HG03571 (cell line): Measurements from ENCODE around the gene ING1.
A peak's percentile ranks its signal among the peaks of the same experiment; 100 is the strongest.
"Not testable (repeated sequence)": the region's sequence is repeated elsewhere in the genome, so short reads cannot be mapped to it uniquely, and the experiment has no call there.

Source experiments
- ATAC-seq: cut with Tn5 transposase; IDR thresholded peaks from one replicate; pipeline ENCODE4 v1.9.1; 2021; ENCODE audit not compliant: unreplicated experiment

The ING1 gene

GRCh38 chr13:110714797-110715394, 1.4 kb downstream of the ING1 start:
- ATAC-seq, result no peak

GRCh38 chr13:110715395-110716246, 2.1 kb downstream of the ING1 start:
- peak; percentile 48 for ATAC-seq

DNA sequence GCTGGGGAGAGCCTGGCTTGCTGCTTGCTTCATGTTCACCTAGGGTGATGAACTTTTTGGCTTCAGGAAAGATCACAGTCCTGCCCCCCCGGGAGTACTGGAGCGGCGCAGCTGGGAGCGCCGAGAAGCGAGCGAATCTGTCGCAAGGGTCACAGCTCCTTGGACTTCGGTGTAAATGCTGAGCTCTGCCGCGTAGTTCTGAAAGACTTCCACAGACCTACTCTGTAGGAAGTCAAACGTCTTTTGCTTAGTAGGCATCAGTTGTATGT, 2.7 kb downstream of the ING1 start:
- no peak for ATAC-seq

DNA sequence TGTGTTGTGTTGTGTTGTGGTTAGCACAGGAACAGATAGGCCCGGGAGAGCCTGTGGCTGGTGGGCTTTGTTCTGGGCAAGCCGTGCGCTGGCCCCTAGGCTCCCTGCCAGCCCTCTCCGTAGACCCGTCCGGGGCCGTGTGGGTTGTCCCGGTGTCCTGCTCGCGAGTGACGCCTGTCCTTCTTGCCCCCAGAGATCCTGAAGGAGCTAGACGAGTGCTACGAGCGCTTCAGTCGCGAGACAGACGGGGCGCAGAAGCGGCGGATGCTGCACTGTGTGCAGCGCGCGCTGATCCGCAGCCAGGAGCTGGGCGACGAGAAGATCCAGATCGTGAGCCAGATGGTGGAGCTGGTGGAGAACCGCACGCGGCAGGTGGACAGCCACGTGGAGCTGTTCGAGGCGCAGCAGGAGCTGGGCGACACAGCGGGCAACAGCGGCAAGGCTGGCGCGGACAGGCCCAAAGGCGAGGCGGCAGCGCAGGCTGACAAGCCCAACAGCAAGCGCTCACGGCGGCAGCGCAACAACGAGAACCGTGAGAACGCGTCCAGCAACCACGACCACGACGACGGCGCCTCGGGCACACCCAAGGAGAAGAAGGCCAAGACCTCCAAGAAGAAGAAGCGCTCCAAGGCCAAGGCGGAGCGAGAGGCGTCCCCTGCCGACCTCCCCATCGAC, 5.7 kb downstream of the ING1 start:
- ATAC-seq, result no peak

- no peak for ATAC-seq
Measured at GRCh38 chr13:110722971-110723370, 9.5 kb downstream of the ING1 start.

DNA sequence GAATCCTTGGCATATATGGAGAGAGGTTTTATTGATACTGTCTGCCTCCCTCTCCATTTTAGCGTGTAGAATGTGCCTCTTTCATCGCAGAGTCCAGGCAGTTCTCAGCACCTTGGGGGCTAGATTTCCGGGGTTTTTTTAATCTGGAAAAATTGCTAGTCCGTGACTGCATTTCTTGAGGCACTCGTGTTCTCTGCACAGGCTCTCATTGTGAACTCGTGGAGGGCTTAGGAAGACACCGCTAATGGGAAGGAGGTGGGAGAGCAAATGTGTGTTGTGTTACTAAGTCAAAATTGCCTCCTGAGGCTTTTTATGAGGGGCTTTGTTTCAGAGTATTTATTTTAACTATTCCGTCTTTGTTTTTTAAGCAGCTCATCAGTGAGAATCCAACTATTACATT, 10.1 kb downstream of the ING1 start:
- ATAC-seq, result no peak

GRCh38 chr13:110726153-110726552, 12.7 kb downstream of the ING1 start:
- not testable (repeated sequence) for ATAC-seq

- ATAC-seq, result no peak
Measured at GRCh38 chr13:110726726-110727125, 13.2 kb downstream of the ING1 start.

DNA sequence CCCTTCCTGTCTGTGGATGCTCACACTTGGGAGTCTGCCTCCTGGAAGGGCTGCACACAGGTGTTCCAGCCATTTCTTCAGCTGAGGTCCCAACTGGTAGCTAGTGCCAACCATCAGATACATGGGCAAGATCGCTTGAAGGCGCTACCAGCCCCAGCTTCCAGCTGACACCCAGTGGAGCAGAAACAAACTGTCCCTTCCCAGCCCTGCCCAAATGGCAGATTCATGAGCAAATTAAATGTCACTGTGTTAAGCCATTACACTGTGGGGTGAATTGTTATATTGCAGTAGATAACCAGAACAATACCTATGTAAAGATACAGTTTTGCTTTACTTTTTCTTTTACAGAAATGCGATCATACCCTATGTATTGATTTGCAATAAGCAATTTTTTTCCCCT, 17.6 kb downstream of the ING1 start:
- ATAC-seq, result no peak

GRCh38 chr13:110734561-110734960, 21.1 kb downstream of the ING1 start:
- no peak for ATAC-seq

DNA sequence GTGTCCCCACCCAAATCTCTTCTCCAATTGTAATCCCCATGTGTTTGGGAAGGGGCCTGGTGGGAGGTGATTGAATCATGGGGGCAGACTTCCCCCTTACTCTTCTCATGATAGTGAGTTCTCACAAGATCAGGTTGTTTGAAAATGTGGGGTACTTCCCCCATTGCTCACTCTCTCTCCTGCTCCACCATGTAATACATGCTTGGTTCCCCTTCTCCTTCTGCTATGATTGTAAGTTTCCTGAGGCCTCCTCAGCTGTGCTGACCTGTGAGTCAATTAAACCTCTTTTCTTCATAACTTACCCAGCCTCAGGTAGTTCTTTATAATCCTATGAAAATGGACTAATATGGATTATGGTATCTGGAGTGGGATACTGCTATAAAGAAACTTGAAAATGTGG, 24.1 kb downstream of the ING1 start:
- ATAC-seq, result no peak

DNA sequence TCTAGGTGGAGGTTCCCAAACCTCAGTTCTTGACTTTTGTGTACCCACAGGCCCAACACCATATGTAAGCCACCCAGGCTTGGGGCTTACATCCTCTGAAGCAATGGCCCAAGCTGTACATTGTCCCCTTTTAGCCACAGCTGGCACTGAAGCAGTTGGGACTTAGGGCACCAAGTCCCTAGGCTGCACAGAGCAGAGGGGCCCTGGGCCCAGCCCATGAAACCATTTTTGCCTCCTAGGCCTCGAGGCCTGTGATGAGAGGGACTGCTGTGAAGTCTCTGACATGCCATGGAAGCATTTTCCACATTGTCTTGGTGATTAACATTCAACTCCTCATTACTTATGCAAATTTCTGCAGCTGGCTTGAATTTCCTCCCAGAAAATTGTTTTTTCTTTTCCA, 30.2 kb downstream of the ING1 start:
- ATAC-seq, result no peak

DNA sequence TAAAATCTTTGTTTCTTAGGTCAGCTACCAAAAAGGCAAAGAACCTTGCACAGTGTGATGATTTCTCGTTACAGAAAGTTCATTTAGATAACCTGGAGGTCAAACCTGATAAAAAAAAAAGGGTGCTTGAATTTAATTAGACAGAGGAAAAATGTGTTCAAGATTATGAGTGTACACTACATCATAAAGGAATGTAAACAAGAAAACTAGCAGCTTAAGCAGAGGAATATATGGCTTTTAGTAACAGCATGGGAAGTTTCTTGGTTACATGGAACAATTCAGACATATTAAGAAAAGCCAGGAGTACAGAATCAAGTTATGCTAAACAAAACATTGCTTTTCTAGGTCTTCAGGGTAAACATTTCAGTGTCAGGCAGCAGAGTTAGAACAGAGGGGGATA, 32.9 kb downstream of the ING1 start:
- ATAC-seq, result no peak

- ATAC-seq, result no peak
Measured at GRCh38 chr13:110748271-110748670, 34.8 kb downstream of the ING1 start.

- ATAC-seq, result no peak
Measured at GRCh38 chr13:110756219-110756631, 42.7 kb downstream of the ING1 start.

- ATAC-seq, result no peak
Measured at GRCh38 chr13:110757296-110757695, 43.8 kb downstream of the ING1 start.

- ATAC-seq, result no peak
Measured at GRCh38 chr13:110758195-110758805, 44.8 kb downstream of the ING1 start.

DNA sequence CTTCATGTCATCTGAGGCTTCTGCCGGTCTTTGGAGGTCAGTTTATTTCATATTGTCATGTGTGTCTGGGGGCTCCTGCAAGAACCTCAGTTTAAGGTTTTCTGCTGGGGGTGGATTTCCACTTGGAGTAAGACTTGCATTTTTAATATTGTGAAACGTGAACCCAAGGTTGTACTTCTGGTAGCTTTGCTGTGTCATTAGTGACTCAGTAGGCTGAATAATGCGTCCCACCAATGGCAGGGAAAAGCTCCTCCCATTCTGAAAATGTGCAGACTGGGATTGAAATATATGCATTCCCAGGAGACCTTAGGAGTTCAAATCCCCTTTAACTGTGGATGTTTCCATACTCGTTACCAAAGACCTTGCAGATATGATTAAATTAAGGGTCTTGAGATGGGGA, 46.2 kb downstream of the ING1 start:
- no peak for ATAC-seq

- no peak for ATAC-seq
Measured at GRCh38 chr13:110760611-110761010, 47.1 kb downstream of the ING1 start.

DNA sequence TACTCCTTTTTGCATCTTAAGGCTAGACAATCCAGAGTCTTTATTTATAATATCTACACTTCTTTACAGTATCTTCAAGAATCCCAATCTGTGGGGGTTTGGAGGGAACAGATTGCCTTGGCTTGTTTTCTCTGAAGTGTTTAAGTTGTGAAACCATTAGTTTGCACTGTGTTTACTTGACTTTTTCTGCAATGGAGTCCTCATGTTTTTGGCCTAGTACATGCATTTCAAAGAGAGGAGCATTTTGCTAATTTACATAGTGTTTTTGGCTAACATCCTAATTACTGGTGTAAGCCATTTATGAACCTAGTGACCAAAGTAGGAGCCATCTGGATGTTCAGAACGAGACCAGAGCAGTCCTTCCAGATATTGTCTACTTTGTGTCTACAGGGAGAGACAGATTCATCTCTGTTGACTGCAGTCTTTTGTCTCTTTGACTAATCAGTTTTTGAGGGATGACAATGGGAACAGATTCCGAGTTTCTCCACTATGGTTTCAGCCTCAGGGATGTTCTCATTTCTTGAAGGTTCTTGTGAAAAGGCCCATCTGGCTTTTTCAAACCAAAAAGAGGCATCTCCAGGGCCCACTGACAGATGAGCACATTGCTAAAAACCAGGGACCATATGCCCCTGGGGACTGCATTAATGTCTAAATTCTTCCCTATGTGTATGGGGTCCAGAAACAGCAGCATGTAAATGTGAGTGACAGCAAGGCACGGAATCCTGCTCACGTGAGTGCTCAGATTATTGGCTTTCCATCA, 53.4 kb downstream of the ING1 start:
- ATAC-seq, result no peak

DNA sequence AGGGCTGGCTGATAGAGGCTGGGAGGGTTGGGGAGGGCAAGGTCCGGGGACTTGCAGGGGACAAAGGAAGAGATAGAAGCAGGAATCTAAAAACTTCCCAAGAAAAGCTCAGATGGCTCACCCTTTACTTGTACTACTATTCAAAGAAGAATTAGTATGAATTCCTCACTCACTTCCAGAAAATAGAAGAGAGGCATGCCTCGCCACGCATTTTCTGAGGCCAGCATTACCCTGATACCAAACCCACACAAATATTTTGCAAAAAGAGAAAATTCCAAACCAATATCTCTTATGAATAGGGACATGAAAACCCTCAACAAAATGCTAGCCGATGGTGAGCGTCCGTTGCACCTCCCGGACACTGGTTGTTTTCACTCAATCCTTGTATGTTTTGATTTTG, 54.0 kb downstream of the ING1 start:
- ATAC-seq, result no peak
